GM04503 (cell line): Measurements from ENCODE around the gene RAET1G.
"Not testable (repeated sequence)": the region's sequence is repeated elsewhere in the genome, so short reads cannot be mapped to it uniquely, and the experiment has no call there.

Source experiments
- DNase-seq: peaks from one replicate; pipeline ENCODE4 v3.0.0-alpha.2; 2012; ENCODE audit warnings: low read depth

RAET1G gene

GRCh38 chr6:149934249-149935156 is 11.6 kb upstream of the RAET1G start:
- no peak for DNase-seq

- no peak for DNase-seq
Measured at GRCh38 chr6:149933461-149933860, 10.5 kb upstream of the RAET1G start.

GRCh38 chr6:149933036-149933435 is 10.1 kb upstream of the RAET1G start:
- no peak for DNase-seq

- no peak for DNase-seq
Measured at GRCh38 chr6:149931501-149931900, 8.6 kb upstream of the RAET1G start.

- no peak for DNase-seq
Measured at GRCh38 chr6:149929422-149929821, 6.5 kb upstream of the RAET1G start.

- not testable (repeated sequence) for DNase-seq
Measured at GRCh38 chr6:149927025-149927424, 4.1 kb upstream of the RAET1G start.

GRCh38 chr6:149925974-149926777 is 3.3 kb upstream of the RAET1G start:
- DNase-seq: no peak

- DNase-seq: no peak
Measured at GRCh38 chr6:149925253-149925973, 2.5 kb upstream of the RAET1G start.

- no peak for DNase-seq
Measured at GRCh38 chr6:149924933-149925252, 2.0 kb upstream of the RAET1G start.

GRCh38 chr6:149924206-149924932 is 1.4 kb upstream of the RAET1G start:
- DNase-seq: no peak

GRCh38 chr6:149923327-149923986 is 536 bp upstream of the RAET1G start:
- DNase-seq: no peak

GRCh38 chr6:149922091-149922490 is 830 bp downstream of the RAET1G start:
- not testable (repeated sequence) for DNase-seq

- no peak for DNase-seq
Measured at GRCh38 chr6:149921361-149921760, 1.6 kb downstream of the RAET1G start.

- DNase-seq: no peak
Measured at GRCh38 chr6:149919834-149920225, 3.1 kb downstream of the RAET1G start.

- DNase-seq: not testable (repeated sequence)
Measured at GRCh38 chr6:149919126-149919833, 3.6 kb downstream of the RAET1G start.

GRCh38 chr6:149918151-149918905 is 4.6 kb downstream of the RAET1G start:
- no peak for DNase-seq

GRCh38 chr6:149917679-149918078 is 5.2 kb downstream of the RAET1G start:
- no peak for DNase-seq

GRCh38 chr6:149915970-149916865 is 6.7 kb downstream of the RAET1G start:
- DNase-seq: no peak
